GM21576 (cell line): ENCODE data around the gene LINC01488.

Experiments
- ATAC-seq: cut with Tn5 transposase; IDR thresholded peaks from one replicate; pipeline ENCODE4 v1.9.1; 2021; ENCODE audit warnings: mild to moderate bottlenecking, moderate library complexity; ENCODE audit not compliant: unreplicated experiment

Gene LINC01488

GRCh38 chr11:69524291-69524882, 42.9 kb downstream of the LINC01488 start:
- ATAC-seq, result no peak

GRCh38 chr11:69524991-69525411, 43.5 kb downstream of the LINC01488 start:
- ATAC-seq, result no peak

DNA sequence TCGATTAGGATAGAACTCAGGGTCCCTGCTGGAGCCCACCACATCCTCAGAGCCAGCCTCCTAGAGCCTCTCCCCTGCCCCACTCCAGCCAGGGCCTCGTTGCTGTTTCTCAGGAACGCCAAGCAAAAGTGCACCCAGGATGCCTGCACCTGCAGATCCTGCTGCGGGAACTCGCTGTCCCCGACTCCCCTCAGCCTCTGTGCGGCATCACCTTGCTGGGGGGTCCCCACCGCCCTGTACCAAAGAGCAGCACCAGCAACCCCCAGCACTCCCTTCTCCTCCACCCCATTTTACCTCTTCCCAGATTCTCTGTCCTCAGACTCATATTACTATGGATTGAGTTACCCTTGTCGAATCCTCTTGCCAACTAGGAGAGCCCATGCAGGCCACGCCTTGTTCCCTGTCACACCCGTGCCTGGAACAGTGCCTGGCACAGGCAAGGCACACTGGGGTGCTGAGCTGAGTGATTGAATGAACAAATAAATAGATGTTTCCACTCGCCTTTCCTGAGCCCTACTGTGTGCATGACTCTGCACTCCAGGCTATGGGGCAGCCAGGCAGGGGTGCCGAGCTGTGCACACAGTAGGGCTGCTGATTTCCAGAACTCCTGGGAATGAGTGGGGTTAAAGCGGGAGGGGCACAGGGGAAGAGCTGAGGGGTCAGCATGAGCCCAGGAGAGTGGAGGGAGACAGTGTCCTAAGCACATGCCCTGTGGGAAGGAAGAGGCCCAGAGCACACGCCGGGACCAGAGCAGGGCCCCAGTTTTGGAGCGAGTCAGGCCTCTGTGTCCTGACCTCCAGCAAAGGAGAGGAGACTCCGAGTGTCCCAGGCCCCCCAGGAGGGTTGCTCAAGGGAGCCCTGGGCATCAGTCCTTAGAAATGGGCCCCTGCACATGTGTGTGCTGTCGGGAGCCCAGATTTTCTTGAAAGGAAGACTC, 44.3 kb downstream of the LINC01488 start:
- ATAC-seq, result no peak

DNA sequence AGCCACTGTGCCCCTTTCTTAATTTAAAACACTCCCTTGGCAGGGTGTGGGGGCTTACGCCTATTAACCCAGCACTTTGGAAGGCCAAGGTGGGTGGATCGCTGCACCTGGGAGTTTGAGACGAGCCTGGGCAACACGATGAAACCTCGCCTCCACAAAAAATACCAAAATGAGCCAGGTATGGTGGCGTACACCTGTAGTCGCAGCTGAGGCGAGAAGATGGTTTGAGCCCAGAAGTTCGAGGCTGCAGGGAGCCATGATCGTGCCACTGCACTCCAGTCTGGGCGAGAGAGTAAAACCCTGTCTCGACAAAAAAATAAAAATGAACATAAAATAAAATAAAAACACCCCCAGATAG, 45.0 kb downstream of the LINC01488 start:
- ATAC-seq, result no peak

DNA sequence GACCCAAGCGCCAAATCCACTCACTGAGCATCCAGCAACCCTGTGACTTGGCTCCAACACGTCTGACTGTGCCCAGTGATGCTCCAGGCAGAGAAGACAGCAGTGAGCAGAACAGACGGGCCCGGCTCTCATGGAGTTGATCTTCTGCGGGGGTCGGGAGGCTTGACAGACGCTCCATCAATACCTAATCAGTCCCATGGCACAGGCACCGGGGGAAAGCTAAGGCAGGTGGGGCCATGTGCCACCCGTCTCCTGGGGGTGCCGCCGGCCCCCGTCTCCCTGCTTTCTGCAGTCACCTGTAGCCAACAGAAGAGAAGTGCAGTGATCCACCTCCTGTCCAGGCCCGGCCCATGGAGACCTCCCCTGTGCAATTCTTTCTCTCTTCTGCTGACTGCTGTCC, 47.5 kb downstream of the LINC01488 start:
- no peak for ATAC-seq

DNA sequence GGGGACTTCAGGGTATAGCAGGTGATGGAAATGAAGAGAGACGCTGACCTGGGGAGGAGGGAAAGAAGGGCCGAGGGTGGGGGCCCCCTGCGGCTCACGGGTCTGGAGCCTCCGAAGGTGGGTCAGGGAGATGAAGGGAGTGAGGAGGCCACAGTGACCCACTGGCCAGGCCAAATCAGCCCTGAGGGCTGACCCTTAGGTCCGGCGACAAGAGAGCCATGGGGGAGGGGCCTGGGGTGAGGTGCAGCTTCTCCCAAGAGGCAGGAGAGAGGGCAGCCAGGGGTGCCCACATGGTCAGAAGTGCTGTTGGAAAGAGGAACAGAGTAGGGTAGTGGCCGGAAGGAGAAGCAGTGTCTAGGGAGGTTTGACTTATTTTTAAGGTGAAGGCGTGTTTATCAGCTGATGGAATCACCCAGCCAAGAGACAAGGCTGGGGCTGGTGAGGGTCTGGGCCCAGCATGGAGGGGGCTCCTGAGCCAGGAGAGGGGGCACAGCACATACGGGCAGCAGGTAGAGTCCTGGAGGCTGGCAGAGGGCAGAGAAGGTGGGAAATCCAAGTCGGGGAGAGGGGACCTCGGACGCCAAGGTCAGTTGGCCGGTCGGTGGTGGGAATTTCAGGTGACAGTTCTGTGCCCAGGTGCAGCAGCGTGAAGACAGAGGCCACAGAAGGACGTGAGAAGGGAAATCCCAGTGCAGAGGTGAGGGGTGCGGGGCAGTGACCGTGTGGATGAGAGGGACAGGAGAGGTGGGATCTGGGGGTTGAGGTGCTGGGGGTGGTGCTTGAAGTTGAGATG, 49.0 kb downstream of the LINC01488 start:
- no peak for ATAC-seq

DNA sequence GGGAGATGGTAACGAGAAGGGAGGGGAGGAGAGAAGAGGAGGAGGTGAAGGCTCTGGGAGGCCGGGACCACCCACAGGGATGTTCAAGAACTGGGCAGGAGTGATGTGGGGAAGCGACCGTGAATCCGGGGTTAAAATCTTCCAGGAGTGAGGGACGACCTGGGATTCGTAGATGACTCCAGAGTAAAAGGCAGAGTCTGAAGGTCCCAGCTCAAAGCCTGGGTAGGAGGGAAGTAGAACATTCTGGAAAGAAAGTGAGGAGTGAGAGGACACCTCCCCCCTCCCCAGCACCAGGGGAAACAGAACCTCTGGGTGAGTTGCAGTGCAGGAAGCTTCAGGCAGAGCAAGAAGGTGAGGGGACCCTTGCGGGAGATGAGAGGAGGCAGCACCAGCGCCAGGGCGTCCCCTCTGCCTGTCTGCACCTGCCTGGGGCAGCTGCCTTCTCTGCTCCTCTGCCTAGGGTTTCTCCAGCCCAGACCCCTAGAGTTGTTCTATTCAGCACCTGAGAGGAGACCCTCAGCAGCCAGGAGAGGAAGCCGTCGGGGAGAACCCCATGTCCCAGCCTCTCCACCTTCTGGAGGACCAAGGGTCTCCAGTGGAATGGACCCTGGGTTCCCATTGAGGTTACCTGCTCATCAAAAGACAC, 49.7 kb downstream of the LINC01488 start:
- no peak for ATAC-seq

- ATAC-seq, result no peak
Measured at GRCh38 chr11:69531717-69532088, 50.2 kb downstream of the LINC01488 start.

GRCh38 chr11:69533296-69534165, 52.1 kb downstream of the LINC01488 start:
- no peak for ATAC-seq

DNA sequence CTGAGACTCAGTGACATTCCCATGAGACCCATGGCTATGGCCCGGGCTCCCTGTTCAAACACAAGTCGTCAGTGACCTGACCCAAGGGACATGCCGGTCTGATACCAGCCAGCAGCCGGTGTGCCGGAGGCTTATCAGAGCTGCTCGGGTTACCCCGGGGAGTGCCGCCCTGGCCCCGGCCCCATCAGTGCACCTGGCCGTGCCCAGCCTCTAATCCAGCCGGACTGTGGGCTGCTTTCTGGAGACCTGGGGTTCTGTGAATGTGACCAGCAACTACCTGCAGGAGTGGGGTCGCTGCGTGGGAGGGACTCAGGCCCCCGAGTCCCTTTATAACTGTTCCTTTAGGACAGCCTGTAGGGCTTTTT, 52.7 kb downstream of the LINC01488 start:
- ATAC-seq, result no peak

- ATAC-seq, result no peak
Measured at GRCh38 chr11:69535908-69536307, 54.4 kb downstream of the LINC01488 start.

DNA sequence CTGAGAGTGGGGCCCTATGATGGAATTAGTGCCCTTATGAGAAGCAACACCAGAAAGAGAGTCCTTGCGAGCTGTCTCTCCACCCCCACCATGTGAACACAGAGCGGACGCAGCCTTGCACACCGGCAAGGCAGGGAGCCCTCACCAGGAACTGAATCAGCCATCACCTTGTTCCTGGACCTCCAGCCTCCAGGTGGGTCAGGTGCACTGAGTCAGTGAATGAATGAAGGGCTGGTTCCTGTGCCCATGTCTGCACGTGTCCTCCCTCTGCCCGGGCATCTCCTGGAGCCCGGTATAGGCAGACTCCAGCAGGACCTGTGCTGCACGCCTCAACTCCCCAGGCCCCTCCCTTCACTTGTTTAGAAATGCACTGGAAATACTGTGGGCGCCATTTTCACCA, 54.9 kb downstream of the LINC01488 start:
- no peak for ATAC-seq

DNA sequence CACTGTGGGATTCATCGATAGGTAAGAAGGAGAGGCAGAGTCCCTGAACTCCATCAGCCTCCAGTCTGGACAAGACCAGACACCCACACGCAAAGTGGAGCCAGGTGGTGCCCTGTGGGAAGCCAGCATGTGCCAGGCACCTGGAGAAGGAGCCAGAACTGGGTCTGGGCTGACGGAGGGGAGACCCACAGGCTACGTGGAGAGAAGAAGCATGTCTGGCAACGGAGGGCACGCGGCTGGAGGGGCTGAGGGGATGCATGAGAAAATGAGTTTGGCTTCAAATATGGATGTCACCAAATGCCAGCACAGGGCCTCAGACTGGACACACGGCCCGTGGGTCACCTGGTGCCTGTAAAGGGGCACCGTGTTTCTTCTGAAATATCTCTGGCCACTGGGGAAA, 55.7 kb downstream of the LINC01488 start:
- ATAC-seq, result no peak

DNA sequence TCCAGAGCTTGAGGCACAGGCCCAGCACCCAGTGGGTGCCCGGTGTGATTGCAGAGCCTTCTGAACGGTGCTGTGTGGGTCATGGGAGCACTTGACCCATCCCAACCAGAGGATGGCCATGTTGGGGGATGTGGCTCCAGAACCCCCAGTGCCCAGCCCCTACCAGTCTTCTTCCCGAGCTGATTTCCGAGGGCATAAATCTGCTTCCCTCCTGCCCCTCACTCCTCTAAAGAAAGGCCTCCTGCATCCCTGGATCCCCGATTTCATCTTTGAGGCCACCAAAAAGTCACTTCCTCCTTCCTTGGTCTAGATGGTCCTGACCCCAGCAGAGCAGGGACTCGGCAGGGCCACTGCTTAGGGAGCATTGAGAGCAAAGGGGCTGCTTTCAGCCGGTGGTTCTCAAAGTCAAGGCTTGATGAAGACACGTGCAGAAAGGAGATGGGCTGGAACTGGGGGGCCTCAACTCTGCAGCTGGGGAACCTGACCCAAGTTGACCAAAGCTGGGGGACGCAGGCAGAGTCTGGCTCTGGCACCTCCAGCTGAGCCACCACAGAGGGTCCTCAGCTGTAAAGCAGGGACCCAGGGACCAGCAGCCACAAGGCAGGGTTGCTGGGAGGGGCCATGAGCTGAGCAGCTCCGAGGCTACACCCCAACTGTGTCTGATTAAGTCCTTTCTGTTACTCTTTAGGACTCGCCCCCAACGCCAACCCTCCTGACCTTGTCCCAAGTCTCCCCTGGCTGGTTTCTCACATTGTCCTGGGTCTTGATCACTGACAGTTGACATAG, 56.6 kb downstream of the LINC01488 start:
- ATAC-seq, result no peak

DNA sequence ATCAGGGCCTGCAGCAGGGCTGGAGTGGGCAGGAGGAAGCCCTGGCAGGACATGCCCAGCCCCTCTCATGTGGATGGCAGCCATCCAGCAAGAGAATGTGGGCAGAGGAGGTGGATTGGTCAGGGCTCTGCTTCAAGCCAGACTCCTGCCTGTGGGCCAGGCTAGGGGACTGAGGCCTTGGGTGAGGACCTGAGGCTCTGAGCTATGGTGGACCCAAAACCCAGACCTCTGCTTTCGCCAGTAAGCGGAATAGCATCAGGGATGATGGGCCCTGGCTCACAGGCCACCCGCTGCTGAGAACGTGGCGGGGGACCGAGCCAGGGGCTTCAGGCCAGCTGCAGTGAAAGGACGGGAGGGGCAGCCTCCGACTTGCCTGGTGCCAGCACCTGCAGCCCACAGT, 57.4 kb downstream of the LINC01488 start:
- no peak for ATAC-seq

GRCh38 chr11:69539416-69540117, 58.1 kb downstream of the LINC01488 start:
- ATAC-seq, result no peak

DNA sequence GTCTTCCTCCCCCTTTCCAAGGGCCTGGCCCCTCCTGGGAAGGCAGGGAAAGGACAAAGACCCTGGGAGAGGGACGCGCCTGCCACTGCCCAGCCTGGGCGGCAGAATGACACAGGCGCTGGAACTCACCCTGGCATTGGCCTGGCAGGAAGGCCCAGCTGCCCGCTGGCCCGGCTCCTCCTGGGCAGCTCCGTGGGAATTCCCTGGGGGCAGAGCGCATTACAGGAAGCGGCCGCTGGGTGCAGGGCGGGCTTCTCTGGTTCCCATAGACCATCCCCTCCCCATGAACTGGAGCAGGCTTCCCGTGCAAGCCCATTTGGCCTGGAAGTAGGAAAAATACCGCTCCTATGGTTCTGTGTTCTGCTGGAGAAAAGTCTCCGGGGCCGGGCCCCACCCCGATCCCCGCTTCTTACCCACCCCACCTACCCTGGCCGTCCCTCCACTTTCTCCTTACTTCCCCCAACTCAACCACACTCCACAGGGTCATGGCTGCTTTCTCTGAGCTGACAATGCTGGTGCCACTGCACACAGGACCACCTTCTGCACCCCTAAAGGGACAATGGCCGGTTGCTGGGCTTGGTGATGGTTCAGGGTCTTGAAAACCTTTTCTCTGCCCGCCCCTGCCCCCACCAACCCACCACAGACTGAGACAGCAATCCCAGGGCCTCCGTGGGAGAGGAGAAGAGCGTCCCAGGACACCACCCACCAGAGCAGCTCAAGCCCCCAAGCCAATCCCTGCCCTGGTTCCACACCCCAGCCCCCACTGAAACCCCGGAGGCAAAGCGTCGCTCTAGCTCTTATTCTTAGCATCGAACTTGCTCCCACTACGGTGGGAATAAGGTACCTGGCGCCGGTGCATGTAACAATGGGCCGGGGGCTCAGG, 58.9 kb downstream of the LINC01488 start:
- no peak for ATAC-seq

DNA sequence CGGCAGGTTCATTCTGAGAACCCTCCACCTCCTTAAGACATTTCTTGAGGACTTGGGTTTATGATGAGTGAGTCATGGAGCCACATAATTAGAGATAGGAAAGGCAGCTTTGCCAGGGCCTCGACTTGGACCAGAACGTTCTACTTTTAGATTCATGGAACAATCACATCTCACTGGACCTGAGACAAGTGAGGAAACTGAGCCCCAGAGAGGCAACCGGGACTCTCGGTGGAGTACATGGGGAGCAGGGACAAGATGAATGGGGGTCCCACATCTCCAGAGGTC, 59.5 kb downstream of the LINC01488 start:
- ATAC-seq, result no peak
